Stimulated activated CD4-positive, alpha-beta T cell treated with anti-CD3 and anti-CD28 coated beads, Interleukin-1b, Interleukin-23, amount 100 ng/mL, for 4 hours (primary cell): ENCODE results near the gene PILRA.
"Not testable (repeated sequence)": the region's sequence is repeated elsewhere in the genome, so short reads cannot be mapped to it uniquely, and the experiment has no call there.

Source experiments
- DNase-seq, 2 donors: peaks; one replicate each; pipeline ENCODE4 v3.0.0-alpha.2; 2020; ENCODE audit warnings: low read depth in 2 of 2

PILRA gene

DNA sequence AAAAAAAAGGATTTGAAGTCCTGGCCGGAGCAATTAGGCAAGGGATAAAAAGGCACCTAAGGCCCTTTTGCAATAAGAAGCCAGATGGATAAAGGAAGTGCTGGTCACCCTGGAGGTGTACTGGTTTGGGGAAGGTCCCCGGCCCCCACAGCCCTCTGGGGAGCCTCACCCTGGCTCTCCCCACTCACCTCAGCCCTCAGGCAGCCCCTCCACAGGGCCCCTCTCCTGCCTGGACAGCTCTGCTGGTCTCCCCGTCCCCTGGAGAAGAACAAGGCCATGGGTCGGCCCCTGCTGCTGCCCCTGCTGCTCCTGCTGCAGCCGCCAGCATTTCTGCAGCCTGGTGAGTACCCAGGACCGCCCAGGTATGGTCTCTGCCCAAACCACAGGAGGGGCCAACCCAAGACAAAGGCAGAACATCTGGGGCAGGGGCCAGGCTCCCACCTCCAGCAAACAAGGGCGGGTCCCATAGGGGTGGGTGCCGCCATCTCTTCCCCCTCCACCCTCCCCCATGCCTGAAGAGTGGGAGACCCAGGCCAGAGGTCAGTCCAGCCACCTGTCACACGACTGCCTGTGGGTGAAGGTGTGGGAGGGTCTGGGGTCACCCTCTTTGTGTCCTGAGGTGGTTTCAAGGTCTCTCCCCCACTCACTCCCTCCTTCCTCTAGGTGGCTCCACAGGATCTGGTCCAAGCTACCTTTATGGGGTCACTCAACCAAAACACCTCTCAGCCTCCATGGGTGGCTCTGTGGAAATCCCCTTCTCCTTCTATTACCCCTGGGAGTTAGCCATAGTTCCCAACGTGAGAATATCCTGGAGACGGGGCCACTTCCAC, 15.0 kb upstream of the PILRA start, which contains the start of gene PILRB:
TSS of gene PILRB (plus strand) at position 91 of the 830 bp plus-strand sequence. CDS start at position 277, 186 bp downstream.
- no peak for DNase-seq

DNA sequence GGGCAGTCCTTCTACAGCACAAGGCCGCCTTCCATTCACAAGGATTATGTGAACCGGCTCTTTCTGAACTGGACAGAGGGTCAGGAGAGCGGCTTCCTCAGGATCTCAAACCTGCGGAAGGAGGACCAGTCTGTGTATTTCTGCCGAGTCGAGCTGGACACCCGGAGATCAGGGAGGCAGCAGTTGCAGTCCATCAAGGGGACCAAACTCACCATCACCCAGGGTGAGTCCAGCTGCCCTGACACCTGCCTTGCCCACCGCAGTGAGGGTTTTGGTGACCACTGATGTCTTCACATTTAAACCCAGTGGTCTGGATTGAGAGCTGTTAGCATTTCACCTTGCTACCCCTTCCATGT, 14.5 kb upstream of the PILRA start:
- DNase-seq = no peak

DNA sequence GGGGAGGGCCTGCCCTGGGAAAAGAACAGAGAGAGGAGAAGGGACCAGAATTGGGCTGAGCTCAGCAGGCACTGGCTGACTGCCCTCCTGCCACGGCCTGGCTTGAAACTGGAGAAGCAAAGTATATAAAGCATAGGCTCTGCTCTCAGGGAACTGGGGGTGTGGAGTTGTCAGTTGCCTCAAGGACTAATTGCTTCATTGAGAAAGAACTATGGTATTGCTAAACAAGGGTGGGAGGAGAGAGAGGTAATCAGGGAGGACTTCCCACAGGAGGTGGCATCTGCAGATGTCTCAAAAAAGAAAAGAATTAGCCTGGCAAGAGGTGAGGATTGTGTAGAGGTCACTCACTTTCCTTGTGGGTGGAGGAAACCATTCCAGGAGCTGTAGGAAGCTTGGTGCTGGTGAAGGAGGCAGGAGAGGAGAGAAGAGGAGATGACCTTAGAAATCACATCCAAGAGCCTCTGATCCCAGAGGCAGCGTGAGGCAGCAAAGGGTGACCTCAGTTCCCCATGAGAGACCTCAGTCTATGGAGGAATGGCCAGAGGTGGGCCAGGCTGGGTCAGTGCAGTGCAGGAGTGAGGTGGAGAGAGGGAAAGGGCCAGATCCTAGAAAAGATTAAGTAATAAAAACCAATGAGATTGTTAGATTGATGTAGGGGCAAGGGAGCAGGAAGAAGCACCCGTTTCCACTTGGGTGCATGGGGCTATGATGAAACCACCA, 13.0 kb upstream of the PILRA start:
- no peak for DNase-seq

DNA sequence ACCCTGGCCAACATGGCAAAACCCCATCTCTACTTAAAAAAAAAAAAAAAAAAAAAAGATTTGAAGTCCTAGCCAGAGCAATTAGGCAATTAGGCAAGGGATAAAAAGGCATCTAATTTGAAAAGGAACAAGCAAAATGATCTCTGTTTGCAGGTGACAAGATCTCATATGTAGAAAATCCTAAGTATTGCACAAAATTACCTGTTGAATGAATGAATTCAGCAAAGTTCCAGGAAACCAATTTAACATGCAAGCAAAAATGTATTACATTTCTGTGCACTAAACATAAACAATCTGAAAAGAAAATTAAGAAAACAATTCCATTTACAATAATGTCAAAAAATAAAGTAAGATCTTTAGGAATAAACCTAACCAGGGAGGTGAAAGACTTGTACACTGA, 10.2 kb upstream of the PILRA start:
- DNase-seq = no peak

- DNase-seq = not testable (repeated sequence)
Measured at GRCh38 chr7:100363797-100364196, 9.5 kb upstream of the PILRA start.

- DNase-seq = no peak
Measured at GRCh38 chr7:100364480-100364879, 8.8 kb upstream of the PILRA start.

- DNase-seq = not testable (repeated sequence)
Measured at GRCh38 chr7:100365998-100366367, 7.3 kb upstream of the PILRA start.

DNA sequence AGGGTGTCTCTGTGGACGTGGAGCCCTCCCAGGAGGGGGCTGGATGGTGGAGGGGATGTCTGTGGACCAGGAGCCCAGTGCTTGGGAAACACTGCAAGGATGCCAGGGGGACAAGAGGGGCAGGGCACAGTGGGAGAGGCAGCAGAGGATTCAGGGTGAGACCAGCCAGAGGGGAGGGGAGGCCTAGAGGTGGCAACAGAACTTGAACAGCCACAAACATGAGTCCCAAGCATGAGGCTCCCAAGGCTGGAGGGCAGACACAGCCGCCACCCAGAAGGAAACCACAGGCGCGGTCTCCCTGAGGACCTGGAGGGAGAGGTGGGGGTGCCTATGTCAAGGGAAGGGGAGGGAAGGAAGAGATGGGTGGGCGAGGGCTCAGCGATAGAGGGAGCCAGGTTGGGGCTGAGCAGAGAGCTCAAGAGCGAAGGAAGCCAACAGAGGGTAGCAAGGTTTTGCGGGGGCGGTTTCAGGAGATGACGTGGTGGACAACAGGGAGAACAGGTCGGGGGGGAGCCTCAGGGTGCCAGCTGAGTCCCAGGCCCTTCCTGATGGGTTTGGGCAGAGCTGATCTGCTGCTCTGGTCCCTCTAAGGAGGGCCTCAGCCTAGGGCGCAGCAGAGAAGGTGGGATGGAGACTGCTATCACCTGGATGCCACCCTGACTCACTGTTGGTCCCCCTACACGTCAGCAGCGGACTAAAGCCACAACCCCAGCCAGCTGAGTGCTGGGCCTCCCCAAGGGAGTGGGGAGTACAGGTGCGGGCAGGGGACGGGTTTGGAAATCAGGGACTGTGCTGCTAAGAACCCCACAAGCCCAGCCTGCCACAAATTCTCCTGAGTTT, 6.7 kb upstream of the PILRA start:
- DNase-seq = no peak

DNA sequence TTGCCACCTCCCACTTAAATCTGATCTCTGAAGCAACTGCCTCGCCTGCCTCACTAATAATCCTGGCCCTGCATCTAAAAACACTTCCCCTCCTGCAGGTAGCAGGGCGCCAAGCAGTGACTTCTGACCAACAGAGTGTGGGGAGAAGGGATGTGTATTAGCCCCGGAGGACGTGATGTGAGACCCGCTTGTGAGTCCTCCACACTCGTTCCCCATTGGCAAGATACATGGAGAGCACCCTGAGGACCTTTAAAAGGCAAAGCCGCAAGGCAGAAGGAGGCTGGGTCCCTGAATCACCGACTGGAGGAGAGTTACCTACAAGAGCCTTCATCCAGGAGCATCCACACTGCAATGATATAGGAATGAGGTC, 6.1 kb upstream of the PILRA start:
- DNase-seq = no peak

GRCh38 chr7:100367676-100368613, 5.3 kb upstream of the PILRA start:
- no peak for DNase-seq

GRCh38 chr7:100369105-100369504, 4.2 kb upstream of the PILRA start:
- DNase-seq = no peak

DNA sequence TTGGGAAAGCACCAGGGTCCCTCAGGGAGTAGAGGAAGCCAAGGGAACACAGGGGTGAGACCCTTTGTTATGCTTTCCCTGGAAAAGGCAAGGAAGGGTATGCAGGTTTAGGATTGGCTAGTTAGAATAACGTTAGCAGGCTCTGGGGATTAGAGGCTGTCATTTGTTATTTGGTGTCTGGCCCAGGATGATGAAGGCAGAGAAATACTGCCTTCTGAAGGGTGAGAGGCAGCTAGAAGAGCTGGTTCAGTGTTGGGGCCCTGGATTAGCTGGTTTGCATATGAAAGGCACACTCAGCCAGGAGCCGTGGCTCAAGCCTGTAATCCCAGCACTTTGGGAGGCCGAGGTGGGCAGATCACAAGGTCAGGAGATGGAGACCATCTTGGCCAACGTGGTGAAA, 3.0 kb upstream of the PILRA start:
- no peak for DNase-seq

GRCh38 chr7:100370746-100371145, 2.5 kb upstream of the PILRA start:
- no peak for DNase-seq

- DNase-seq = no peak
Measured at GRCh38 chr7:100371561-100372171, 1.6 kb upstream of the PILRA start.

DNA sequence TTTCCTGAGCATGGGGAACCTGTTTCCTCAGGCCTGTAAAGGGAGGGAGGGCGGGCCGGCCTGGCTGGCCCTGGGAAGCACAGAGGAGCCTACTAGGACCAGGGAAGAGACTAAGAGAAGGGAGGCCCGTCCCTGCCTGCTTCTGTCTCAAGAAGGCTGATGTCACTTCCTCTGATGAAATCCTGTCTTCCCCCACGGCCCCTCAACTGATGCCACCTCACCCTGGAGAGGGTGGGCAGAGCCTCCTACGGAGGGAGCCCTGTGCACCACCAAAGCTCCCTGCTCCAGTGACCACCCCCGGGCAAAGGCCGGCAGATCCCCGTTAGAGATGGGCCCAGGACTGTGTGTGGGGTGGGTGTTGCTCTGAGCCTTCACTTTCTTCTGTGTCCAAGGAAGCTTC, 1.0 kb upstream of the PILRA start:
- DNase-seq = no peak

GRCh38 chr7:100372694-100373093, 593 bp upstream of the PILRA start:
- DNase-seq = no peak

DNA sequence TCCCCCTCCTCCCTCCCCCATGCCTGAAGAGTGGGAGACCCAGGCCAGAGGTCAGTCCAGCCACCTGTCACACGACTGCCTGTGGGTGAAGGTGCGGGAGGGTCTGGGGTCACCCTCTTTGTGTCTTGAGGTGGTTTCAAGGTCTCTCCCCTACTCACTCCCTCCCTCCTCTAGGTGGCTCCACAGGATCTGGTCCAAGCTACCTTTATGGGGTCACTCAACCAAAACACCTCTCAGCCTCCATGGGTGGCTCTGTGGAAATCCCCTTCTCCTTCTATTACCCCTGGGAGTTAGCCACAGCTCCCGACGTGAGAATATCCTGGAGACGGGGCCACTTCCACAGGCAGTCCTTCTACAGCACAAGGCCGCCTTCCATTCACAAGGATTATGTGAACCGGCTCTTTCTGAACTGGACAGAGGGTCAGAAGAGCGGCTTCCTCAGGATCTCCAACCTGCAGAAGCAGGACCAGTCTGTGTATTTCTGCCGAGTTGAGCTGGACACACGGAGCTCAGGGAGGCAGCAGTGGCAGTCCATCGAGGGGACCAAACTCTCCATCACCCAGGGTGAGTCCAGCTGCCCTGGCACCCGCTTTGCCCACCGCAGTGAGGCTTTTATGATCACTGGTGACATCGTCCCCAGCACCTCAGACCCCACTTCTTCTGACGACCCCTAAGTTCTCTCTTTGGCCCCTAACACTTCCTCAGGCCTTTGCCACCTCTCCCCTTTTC, 747 bp downstream of the PILRA start:
- not testable (repeated sequence) for DNase-seq

DNA sequence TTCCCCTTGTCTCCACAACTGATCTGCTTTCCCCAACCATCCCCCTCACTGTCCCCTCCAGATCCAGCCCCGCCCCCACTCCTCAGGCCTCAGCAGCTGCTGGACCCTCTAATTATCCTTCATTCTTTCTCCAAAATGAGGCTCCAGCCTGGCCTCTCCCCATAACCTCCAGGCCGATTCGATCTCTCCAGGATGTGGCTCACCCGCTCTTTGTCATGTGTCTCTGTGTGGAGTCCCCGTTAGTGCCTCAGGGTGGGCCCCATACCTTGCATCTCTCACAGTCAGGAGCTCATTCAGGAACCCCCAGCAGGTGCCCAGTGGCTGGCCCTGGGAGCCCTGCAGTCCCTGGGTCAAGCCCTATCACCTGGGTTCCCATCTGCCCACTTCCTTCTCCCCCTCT, 1.3 kb downstream of the PILRA start:
- no peak for DNase-seq

DNA sequence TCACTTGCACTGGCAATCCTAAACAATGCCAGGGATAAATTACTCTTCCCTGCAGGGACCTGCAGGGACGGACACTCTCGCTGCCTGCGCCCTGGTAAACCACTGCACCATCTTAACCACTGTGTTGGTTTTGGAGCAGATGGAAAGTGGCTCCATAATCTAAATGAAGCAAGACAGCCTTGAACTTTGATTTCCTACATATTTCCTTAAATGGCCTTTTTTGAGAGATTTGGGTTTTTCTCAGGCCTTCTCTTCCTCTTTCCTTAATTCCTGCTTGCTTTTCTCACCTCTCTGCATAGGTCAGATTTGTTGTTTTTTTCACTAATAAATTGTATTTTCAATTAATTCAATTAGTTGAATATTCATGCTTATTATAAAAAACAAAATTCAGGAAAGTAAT, 2.8 kb downstream of the PILRA start:
- no peak for DNase-seq

GRCh38 chr7:100378114-100378755, 4.9 kb downstream of the PILRA start:
- no peak for DNase-seq
